RWPE1 (cell line): Measurements from ENCODE around the gene ASTE1.

Source experiments
- CTCF ChIA-PET: fragments of 350-600 bp; sonication (Branson Sonifier 250); formaldehyde crosslinking; extraction: SDS; loops from one replicate; lab custom pipeline; 2021; lab: Yijun Ruan, JAX
- POLR2A ChIA-PET: fragments of 400-600 bp; formaldehyde crosslinking; extraction: SDS; loops from one replicate; lab custom pipeline; 2020; ENCODE audit warnings: antibody characterized with exemption; ENCODE audit not compliant: low non-redundant PET; lab: Yijun Ruan, JAX
- DNase-seq: peaks from one replicate; pipeline ENCODE4 v3.0.0; 2012; ENCODE audit warnings: low spot score
- H3K27ac ChIP-seq: fragments of 450-650 bp; 2 replicates; pipeline ENCODE4 v1.5.1; 2017
- CTCF ChIP-seq: fragments of 450-650 bp; conservative IDR thresholded peaks from 2 replicates; pipeline ENCODE4 v1.5.1; 2017; ENCODE audit warnings: low read depth, mild to moderate bottlenecking

ASTE1 gene

GRCh38 chr3:131026321-131027151 lies at the start of gene ASTE1, which contains the start of gene NEK11:
ASTE1 (minus strand) TSS chr3:131026825; CDS start chr3:131025306, 1,519 bp downstream.
NEK11 (plus strand) TSS chr3:131026877; CDS start chr3:131029709, 2,832 bp downstream.
- CTCF ChIA-PET = interaction anchor here (0.6 to 1.0 kb wide), 2 partner anchors 20 to 266 kb away, joined by 3 to 4 read pairs; no protein-coding TSS in a partner anchor
- peak within 1 kb of the TSS; percentile 85 for H3K27ac ChIP-seq
- peak; percentile 81 for DNase-seq
- no peak for TF ChIP-seq CTCF
- POLR2A ChIA-PET = interaction anchor here (0.6 kb wide), 1 partner anchor 28 kb away, joined by 3 read pairs; no protein-coding TSS in a partner anchor

GRCh38 chr3:131075632-131076328 lies 49.2 kb upstream of the ASTE1 start:
- ChIA-PET POLR2A (no interaction called here), CTCF (interaction anchor here (1.7 kb wide), 1 partner anchor 67 kb away, joined by 4 read pairs; no protein-coding TSS in a partner anchor)
- no peak for TF ChIP-seq CTCF
- no peak for DNase-seq
- H3K27ac ChIP-seq = no peak overlapping the region

- ChIA-PET CTCF (no interaction called here), POLR2A (no interaction called here)
- no peak overlapping the region for H3K27ac ChIP-seq
- TF ChIP-seq CTCF = no peak
- DNase-seq = no peak
These were observed 46.2 kb upstream of the ASTE1 start for GRCh38 chr3:131072845-131073244.

- POLR2A ChIA-PET = no interaction called here
These were observed 45.5 kb upstream of the ASTE1 start for GRCh38 chr3:131072099-131072559.

GRCh38 chr3:131067983-131068382 lies 41.4 kb upstream of the ASTE1 start:
- TF ChIP-seq CTCF = no peak
- H3K27ac ChIP-seq = no peak overlapping the region
- ChIA-PET CTCF (interaction anchor here (0.7 kb wide), 2 partner anchors 32 to 189 kb away, joined by 3 to 5 read pairs; no protein-coding TSS in a partner anchor), POLR2A (no interaction called here)
- DNase-seq = no peak

More at GRCh38 chr3:131072099-131072559, 45.5 kb upstream of the ASTE1 start:
- DNase-seq = no peak
- CTCF ChIA-PET = no interaction called here
- no peak for TF ChIP-seq CTCF
- no peak overlapping the region for H3K27ac ChIP-seq
